HepG2 (cell line): Measurements from ENCODE around the gene ODC1. TPM values are rescaled to one million over a fixed set of nuclear protein-coding genes. Genes with fewer than 3 reads are reported as not detected.

Experiments used
- ATM ChIP-seq: fragments of 450-650 bp; IDR thresholded peaks from 2 replicates; pipeline ENCODE4 v1.7.1; 2017; ENCODE audit warnings: mild to moderate bottlenecking, borderline replicate concordance
- BATF2 ChIP-seq: sonication (generic); formaldehyde crosslinking; IDR thresholded peaks from 2 replicates; pipeline ENCODE4 v1.8.0; 2022; ENCODE audit warnings: mild to moderate bottlenecking, missing genetic modification reagents, moderate library complexity
- CEBPB ChIP-seq: IDR thresholded peaks from 2 replicates; pipeline ENCODE4 v1.6.1; 2011; ENCODE audit warnings: low read depth, low read length, improper control_type of control experiment, borderline replicate concordance
- FOXC1 ChIP-seq: sonication (generic); formaldehyde crosslinking; IDR thresholded peaks from 2 replicates; pipeline ENCODE4 v1.8.0; 2022; ENCODE audit warnings: mild to moderate bottlenecking, missing genetic modification reagents, borderline replicate concordance
- HMG20B ChIP-seq: conservative IDR thresholded peaks from 2 replicates; pipeline ENCODE4 v1.6.1; 2016; ENCODE audit warnings: missing genetic modification reagents, missing compliant biosample characterization
- KDM1A ChIP-seq: IDR thresholded peaks from 2 replicates; pipeline ENCODE4 v1.6.1; 2016; ENCODE audit warnings: missing compliant biosample characterization
- PREB ChIP-seq: sonication (generic); formaldehyde crosslinking; IDR thresholded peaks from 2 replicates; pipeline ENCODE4 v1.4.0; 2020; ENCODE audit warnings: missing genetic modification reagents
- SMARCE1 ChIP-seq: fragments of 450-650 bp; IDR thresholded peaks from 2 replicates; pipeline ENCODE4 v1.6.1; 2017; ENCODE audit warnings: borderline replicate concordance
- SP5 ChIP-seq: IDR thresholded peaks from 2 replicates; pipeline ENCODE4 v1.6.1; 2016; ENCODE audit warnings: low read depth, borderline replicate concordance
- SRSF9 ChIP-seq: fragments of 200-400 bp; formaldehyde crosslinking; IDR thresholded peaks from 2 replicates; pipeline ENCODE4 v1.6.1; 2018; ENCODE audit warnings: borderline replicate concordance, mild to moderate bottlenecking, low read depth, low read length; ENCODE audit not compliant: insufficient read depth, poor library complexity, severe bottlenecking
- ZBTB25 ChIP-seq: IDR thresholded peaks from 2 replicates; pipeline ENCODE4 v1.6.1; 2018; ENCODE audit warnings: missing genetic modification reagents
- ZBTB40 ChIP-seq, 2 experiments: fragments of 450-650 bp in 1 of 2; sonication (generic) in 1 of 2; formaldehyde crosslinking in 1 of 2; IDR thresholded peaks; 2 replicates each; pipeline versions ENCODE4 v1.6.1 to v1.8.0; 2016 to 2022; ENCODE audit warnings: antibody characterized with exemption in 1 of 2, mild to moderate bottlenecking in 1 of 2, missing genetic modification reagents in 1 of 2
- ZEB1 ChIP-seq: IDR thresholded peaks from 2 replicates; pipeline ENCODE4 v1.6.1; 2012; ENCODE audit warnings: mild to moderate bottlenecking, low read depth, inconsistent platforms; ENCODE audit not compliant: insufficient replicate concordance
- ZNF136 ChIP-seq: sonication (generic); formaldehyde crosslinking; IDR thresholded peaks from 2 replicates; pipeline ENCODE4 v1.8.1; 2022; ENCODE audit warnings: low read depth, mild to moderate bottlenecking, moderate library complexity, missing genetic modification reagents
- ZNF614 ChIP-seq: IDR thresholded peaks from 2 replicates; pipeline ENCODE4 v1.6.1; 2018; ENCODE audit warnings: missing biosample characterization, missing genetic modification reagents, inconsistent platforms, borderline replicate concordance
- polyA plus RNA-seq, 8 experiments: library from polyadenylated mRNA; depleted of rRNA in 3 of 8; stranded (reverse) in 7 of 8; unstranded in 1 of 8; fragments of >200 nt; fragmentation: Illumina TruSeq in 4 of 8; extraction: Trizol in 4 of 8; gene quantifications; 2 replicates each; pipeline versions ENCODE4 v1.2.1 to v1.2.3, GENCODE V29; 2011 to 2016; ENCODE audit warnings: low read depth in 4 of 8, missing spikeins in 1 of 8, mixed read lengths in 1 of 8; ENCODE audit not compliant: insufficient read depth in 1 of 8
- total RNA-seq, 5 experiments: library from RNA; depleted of rRNA; stranded (reverse); fragments of >200 nt; fragmentation: Illumina TruSeq; extraction: Trizol; gene quantifications; 2 replicates each; pipeline ENCODE4 v1.2.3, GENCODE V29; 2016; ENCODE audit warnings: low read depth in 1 of 5

The ODC1 gene
- total and polyA plus RNA-seq, 2 of the 13 experiments (the other 11 are each of a cell fraction or from before 2014, with no cell fraction given) = 142 to 371 TPM

GRCh38 chr2:10434886-10435819, 13.0 kb downstream of the ODC1 start (continued):
- TF ChIP-seq SRSF9 = no peak
- no peak; the same call in 1 of the 2 replicates for TF ChIP-seq HMG20B (CRISPR knock-in tag)
- 0 out of 2 replicates have a peak, but pooled peaks have one; percentile 48 for TF ChIP-seq ZBTB25 (CRISPR knock-in tag)
- TF ChIP-seq KDM1A (CRISPR knock-in tag) = no peak
- no peak for TF ChIP-seq FOXC1
- TF ChIP-seq ZBTB40 (IDR thresholded peaks at IDR 0.05) = no peak
- no peak for TF ChIP-seq ZBTB40 (CRISPR knock-in tag; IDR thresholded peaks at IDR 0.05)
- no peak for TF ChIP-seq PREB (CRISPR knock-in tag)
- TF ChIP-seq ZNF614 = peak; percentile 87; the same call in 1 of the 2 replicates
- TF ChIP-seq ZEB1 = no peak
- no peak for TF ChIP-seq CEBPB
- TF ChIP-seq ATM = no peak
- 0 out of 2 replicates have a peak, but pooled peaks have one; percentile 18 for TF ChIP-seq BATF2
- no peak for TF ChIP-seq ZNF136 (CRISPR knock-in tag)
- peak; percentile 13; the same call in 1 of the 2 replicates for TF ChIP-seq SP5
- no peak for TF ChIP-seq SMARCE1
